Medulla oblongata (tissue), 1 donor: ENCODE data around the gene TMEM208.

ENCODE experiments used
- DNase-seq: peaks from one replicate; pipeline ENCODE4 v3.0.0-alpha.2; 2015; ENCODE audit errors: extremely low spot score

The TMEM208 gene

DNA sequence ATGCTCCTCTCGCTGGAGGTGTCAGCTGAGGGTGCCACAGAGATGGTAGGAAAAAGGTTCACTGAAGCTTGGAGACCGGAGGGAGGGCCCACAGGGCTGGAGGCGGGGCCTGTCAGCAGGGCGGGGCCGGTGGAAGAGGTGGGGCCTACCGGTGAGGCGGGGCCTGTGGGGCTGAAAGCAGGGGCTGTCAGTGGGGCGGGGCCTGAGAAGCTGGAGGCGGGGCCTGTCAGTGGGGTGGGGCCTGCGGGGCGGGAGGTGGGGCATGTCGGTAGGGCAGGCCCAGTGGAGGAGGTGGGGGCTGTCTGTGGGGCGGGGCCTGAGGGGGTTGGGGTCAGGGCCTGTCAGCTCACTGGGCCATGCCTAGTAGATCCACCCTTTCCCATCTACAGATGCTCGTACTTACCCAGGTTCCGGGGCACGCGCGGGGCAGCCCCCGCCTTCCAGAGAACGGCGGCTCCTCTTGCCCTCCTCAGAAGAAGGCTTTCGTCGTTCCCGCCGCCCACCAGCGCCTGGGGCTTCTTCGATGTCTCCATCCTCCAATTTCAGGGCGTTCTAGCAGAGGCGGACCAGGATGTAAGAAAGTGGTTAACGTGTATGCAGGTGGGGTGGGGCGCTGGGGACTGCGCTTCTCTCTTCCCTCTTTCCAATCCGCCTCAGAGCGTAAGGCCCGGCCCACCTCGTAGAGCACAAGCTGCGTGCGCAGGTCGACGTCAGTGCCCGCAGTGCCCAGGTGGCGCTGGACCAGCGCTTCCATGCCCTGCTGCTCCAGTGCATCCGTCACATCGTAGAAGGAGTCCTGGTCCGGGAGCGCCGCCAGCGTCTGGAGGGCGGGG lies 9.8 kb downstream of the TMEM208 start:
- DNase-seq: no peak

DNA sequence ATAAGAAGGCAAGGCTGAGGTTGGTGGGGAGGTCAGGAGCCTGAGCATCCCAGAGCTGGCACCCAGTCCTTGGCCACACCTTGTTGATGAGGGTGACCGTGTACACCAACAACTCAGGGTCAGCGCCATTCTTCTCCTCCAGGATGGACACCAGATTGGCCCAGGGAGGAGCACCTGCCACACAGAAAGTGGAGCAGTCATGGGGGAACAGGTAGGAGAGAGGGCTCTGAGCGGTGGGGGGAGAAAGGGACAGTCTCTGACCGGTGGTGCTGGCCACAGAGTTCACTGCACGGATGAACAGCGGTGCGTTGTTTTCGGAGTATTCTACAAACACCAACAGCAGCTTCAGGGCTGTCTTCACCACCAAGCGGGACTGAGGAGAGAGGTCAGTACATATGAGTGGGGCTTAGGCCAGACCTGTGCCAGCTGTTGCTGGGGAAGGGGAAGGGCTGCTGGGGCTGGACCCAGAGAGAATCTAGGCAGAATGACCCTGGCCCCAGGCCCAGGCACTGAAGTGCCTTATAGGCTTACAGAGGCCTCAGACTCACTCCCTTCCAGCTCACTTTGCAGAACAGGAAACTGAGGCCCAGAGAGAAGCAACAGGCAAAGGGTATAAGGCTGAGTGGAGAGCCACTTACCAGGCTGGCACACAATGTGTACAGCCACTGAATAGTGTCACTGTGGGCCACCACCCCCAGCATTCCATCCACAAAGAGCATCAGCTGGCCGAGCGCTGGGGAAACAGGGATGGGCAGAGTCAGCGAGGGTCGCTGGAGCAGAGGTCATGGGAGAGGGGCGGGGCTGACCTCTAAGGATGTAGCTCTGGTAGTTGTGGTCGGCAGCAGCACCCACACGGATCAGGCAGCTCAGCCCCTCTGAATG lies 10.7 kb downstream of the TMEM208 start:
- no peak for DNase-seq

- no peak for DNase-seq
Measured at GRCh38 chr16:67238278-67238575, 11.3 kb downstream of the TMEM208 start.

- DNase-seq: no peak
Measured at GRCh38 chr16:67238806-67239470, 12.0 kb downstream of the TMEM208 start.

- no peak for DNase-seq
Measured at GRCh38 chr16:67240506-67240905, 13.6 kb downstream of the TMEM208 start.

- DNase-seq: no peak
Measured at GRCh38 chr16:67241008-67241900, 14.3 kb downstream of the TMEM208 start.

GRCh38 chr16:67242138-67242730 lies 15.3 kb downstream of the TMEM208 start:
- DNase-seq: no peak

- no peak for DNase-seq
Measured at GRCh38 chr16:67243481-67243880, 16.6 kb downstream of the TMEM208 start.

- DNase-seq: peak; percentile 86
Measured at GRCh38 chr16:67244387-67245185, 17.7 kb downstream of the TMEM208 start.

DNA sequence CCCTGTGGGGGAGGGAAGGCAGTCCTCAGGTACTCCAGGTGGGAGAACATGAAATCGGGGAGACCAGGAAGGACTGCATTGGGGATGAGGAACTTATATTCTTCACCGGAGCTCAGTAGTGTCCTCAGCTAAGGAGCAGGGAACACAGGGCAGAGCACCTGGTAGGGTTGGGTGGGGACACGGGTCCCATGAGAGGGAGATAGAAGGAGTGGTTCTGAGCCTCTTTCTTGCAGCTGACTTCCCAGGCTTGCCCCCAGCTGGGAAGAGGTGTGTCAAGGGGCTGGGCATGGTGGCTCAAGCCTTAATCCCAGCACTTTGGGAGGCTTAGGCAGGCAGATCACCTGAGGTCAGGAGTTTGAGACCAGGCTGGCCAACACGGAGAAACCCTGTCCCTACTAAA lies 18.3 kb downstream of the TMEM208 start:
- DNase-seq: no peak

DNA sequence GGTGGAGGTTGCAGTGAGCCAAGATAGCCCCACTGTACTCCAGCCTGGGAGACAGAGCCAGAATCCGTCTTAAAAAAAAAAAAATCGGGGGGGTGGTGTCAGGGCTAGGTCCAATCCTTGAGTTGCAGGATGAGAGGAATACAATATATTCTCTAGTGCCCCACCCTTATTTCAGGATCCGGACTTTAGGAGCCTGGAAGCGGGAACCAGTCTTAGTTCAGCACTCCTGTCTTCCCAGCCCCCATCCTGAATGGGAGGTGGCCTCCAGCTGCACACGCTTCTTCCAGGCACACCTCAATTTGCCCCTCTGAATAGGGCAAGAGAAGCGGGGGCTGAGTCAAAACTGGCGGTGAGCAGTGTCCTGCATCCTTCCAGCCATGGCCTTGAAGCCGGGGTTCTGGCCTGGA lies 18.7 kb downstream of the TMEM208 start:
- peak; percentile 54 for DNase-seq

- DNase-seq: peak; percentile 66
Measured at GRCh38 chr16:67246081-67246755, 19.3 kb downstream of the TMEM208 start.

GRCh38 chr16:67246756-67247191 lies 19.8 kb downstream of the TMEM208 start:
- no peak for DNase-seq

DNA sequence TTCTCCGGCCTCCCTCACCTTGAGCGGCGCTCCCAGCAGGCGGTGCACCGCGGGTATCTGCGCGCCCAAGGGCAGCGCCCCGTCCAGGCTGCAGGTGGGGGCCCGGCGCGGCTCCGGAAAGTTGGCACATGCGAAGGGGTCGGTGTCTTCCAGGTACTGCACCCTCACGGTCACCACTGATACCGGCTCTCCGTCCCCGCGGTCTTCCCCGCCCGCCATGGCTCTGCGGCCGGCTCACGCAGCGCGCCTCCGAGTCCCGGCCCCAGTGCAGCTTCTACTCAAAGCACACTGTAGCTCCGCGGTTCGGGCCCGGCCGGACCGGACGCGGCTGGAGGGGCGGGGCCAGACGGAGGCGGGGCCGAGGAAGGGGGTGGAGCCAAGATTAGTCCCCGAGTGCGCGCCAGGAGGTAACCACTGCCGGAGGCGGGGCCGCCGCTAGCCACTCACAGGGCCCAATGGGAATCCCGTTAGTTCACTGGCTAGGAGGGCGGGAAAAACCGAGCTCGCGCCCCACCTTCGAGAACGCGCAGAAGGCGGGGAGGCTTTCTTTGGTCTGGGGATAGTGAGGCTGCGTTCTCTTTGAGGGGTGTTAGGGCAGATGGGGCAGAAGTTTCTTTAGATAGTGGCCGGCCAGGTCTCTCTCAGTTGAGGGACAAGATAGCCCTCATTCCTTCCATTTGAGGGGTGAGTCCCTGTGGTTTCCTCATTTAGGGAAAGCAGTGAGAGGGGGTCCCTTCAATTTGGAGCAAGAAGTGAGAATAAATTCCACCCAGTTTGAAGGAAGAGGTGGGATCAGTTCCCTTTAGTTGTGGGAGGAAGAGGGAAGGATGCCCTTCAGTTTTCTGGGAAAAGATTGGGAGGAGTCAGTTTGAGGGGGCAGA lies 20.5 kb downstream of the TMEM208 start, which contains the start of gene FHOD1:
FHOD1 (minus strand) TSS at position 290 of the 881 bp plus-strand sequence; CDS start at position 219, 71 bp downstream.
- peak; percentile 96 for DNase-seq

DNA sequence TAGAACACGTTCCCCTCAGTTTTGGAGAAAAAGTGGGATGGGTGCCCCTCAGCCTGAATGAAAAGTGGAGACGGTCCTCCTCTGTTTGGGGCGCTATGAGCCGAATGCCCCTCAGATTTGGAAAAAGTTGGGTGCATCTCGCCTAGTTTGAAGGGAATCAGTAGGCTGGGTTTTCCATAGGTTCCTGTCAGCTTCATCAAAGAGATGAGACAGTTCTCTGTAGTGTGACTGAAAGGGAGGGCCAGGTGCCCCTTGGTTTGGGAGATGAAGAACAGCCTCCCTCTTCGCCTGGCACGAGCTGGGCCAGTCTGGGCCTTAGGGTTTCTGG lies 21.1 kb downstream of the TMEM208 start:
- DNase-seq: no peak

- no peak for DNase-seq
Measured at GRCh38 chr16:67248401-67249177, 21.7 kb downstream of the TMEM208 start, which contains the start of gene SLC9A5. SLC9A5 (plus strand) TSS chr16:67248979; CDS start chr16:67249015, 36 bp downstream.

- no peak for DNase-seq
Measured at GRCh38 chr16:67249178-67250044, 22.5 kb downstream of the TMEM208 start.
